Measurements from ENCODE around the gene RPRD2. TPM values are rescaled to one million over a fixed set of nuclear protein-coding genes. Genes with fewer than 3 reads are reported as not detected.
"Not testable (repeated sequence)": the region's sequence is repeated elsewhere in the genome, so short reads cannot be mapped to it uniquely, and the experiment has no call there.

RPRD2 gene
- 21.7 TPM for total RNA-seq
- long read RNA-seq, partial matches to known transcripts: 17 of 23 reads
- long read RNA-seq, other reads (novel, unspliced or antisense): 4 of 23 reads

DNA sequence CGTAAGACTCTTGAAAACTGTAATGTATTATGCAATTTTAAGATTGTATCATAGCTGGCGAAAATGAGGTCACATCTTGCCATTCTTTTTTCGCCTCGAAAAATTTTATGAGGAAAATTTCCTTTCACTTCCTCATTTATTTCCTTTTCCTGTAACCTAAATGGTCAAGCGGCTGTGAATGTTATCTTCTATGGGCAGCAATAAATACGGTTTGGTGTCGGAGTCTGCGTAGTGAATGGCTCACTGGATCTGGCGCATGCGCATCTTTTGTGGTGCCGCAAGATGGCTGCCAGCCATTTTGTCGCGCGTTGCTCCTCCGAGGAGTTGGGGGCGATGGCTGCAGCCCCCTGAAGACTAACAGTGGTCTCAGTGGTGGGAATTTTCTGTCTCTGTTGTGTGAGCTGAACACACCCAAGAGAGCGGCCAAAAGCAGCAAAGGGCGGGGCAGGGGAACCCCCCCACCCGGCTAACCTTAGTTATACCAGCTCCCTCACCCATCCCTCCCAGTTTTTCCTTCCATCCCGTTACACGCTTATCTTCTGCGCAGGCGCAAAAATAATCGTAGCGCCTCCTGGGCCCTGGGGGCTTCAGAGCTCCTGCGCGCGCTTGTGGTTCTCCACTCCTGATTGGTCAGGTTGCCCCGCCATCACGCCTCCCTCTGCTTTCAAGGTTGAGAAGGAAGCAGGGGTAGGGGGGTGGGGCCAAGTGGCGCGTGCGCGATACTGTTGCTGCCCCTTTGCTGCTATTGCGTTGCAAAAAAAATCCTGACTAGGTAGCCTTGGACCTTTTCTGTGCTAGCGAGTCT lies at the start of gene RPRD2:
RPRD2 (plus strand) TSS at position 722 of the 805 bp plus-strand sequence. CDS start 568 bp downstream, outside the sequence.
- peak; percentile 99 for DNase-seq (ENCODE audit: low spot score)

DNA sequence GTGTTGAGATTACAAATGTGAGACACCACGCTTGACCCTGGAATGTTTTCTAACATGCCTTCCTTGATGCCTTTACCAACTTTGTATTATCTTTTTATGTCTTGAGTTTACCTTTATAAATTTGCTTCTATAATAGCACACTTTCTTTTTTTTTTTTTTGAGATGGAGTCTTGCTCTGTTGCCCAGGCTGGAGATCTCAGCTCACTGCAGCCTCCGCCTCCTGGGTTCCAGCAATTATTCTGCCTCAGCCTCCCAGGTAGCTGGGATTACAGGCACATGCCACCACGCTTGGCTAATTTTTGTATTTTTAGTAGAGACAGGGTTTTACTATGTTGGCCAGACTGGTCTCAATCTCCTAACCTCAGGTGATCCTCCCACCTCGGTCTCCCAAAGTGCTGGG lies 49.3 kb upstream of the RPRD2 start:
- not testable (repeated sequence) for DNase-seq (ENCODE audit: low spot score)

DNA sequence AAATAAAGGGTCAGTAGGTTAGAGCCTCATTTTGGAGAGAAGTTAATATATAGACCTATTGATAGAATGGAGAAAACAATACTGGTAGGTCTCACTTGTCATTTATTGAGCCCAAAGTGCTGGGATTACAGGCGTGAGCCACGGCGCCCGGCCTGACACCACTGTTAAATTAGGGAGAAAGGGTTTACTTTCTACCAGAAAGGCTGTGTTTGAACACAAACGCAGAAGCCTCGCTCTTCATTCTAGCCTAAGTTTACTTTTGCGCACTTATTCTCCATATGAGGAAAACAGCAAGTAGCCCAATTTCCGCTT lies 43.3 kb upstream of the RPRD2 start:
- peak; percentile 85 for DNase-seq (ENCODE audit: low spot score)

DNA sequence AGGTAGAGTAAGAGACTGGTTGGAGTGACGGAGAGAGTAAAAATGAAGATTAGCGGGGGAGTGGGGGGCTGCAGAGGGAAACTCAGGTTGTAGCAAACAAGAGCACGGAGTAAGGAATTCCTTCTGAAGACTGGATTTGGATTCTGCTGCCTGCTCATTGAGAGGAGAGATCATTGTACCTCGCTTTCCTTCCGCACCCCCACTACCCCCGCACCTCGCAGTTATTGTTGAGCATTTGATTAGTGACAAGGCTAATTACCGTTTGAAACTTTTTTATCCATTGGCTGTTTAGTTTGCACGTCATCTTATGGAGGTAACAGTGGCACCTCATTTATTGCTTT lies 42.2 kb upstream of the RPRD2 start:
- no peak for DNase-seq (ENCODE audit: low spot score)

DNA sequence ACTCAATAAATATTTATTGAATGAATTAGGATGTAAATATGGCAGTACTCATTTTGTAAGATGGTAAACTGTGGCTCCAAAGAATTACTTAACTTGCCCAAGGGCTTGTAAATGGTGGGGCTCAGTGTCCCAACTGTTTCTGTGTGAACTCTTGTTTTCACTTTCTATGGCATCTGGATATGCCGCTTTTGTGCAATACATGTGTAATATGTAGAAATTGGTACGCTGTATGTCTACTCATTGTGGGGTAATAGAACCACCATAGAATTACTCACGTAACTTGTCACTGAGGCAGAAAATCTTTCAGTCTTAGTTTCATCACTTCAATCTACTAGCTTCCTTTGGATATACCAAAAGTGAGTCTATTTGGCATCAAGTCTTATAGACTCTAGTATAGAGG lies 41.6 kb upstream of the RPRD2 start:
- DNase-seq (ENCODE audit: low spot score): no peak

DNA sequence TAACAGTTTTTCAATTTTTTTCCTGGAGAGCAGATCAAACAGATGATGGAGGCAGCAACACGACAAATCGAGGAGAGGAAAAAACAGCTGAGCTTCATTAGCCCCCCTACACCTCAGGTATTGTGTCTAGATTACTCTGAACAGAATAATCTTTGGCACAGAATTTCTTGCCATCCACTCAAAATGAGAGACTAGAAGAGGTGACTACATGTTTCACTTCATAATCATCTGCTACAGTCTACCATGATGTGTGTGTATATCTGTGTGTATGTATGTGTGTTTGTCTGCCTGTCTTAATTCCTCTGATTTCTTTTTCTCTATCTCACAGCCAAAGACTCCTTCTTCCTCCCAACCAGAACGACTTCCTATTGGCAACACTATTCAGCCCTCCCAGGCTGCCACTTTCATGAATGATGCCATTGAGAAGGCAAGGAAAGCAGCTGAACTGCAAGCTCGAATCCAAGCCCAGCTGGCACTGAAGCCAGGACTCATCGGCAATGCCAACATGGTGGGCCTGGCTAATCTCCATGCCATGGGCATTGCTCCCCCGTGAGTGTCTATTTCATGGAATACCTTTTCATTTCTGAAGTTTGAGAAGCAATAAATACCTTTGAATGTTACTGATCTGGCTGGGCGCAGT lies 31.2 kb upstream of the RPRD2 start:
- DNase-seq (ENCODE audit: low spot score): no peak

DNA sequence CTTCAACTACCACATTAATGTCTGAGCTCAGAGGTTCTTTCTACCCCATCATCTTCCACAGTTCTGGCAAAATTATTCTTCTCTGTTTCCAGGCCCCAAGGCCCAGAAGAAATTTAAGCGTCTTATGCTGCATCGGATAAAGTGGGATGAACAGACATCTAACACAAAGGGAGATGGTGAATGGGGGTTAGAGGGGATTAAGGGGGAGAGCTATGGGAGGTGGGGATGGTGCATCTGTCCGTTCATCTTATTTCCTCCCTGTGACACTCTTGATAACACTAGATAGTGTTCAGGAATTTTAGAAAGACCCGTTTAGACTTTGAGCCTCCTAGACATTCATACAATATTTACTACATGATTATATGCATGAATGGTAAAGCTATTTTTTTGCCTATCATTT lies 17.6 kb upstream of the RPRD2 start:
- DNase-seq (ENCODE audit: low spot score): no peak

DNA sequence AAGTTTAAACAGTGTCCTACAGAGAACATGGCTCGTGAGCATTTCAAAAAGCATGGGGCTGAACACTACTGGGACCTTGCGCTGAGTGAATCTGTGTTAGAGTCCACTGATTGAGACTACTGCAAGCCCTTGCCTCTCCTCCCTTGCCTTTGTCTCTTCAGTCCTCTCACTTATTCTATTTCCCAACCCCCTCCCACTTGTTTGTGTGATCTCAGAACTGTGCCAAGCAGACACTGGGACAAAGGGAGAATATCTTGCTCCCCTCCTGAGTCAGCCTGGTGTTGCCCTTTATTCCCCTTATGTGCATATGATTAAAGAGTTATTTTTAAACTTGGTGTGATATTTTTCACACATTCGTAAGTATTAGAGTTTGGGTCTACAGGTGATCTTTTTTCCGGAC lies 11.1 kb upstream of the RPRD2 start:
- no peak for DNase-seq (ENCODE audit: low spot score)

DNA sequence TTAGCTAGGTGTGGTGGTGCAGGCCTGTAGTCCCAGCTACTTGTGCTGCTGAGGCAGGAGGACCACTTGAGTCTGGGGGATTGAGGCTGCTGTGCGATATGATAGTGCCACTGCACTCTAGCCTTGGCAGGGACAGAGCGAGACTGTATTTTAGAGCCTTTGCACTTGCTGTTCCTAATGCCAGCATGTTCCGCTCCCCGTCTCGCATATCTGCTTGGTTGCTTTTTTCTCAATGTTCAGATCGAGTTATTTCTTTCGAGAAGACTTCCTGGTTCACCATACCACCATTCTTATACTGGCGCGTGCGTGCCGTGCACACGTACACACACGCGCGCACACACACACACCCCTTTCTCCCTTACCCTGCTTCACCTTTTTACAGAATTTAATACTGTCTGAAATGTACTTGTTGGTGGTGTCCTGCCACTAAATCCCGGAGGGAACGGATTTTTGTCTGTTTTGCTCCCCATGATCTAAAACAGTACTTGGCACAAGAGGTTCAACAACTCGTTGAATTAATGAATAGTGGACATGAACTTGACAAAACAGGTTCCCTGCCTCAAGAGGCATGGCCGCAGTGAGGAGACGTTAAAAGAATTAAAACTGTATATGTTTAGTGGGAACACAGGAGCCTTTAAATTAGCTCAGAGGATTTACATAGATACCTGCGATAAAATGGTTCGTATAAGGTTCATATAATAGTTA lies 1.1 kb upstream of the RPRD2 start:
- no peak for DNase-seq (ENCODE audit: low spot score)

DNA sequence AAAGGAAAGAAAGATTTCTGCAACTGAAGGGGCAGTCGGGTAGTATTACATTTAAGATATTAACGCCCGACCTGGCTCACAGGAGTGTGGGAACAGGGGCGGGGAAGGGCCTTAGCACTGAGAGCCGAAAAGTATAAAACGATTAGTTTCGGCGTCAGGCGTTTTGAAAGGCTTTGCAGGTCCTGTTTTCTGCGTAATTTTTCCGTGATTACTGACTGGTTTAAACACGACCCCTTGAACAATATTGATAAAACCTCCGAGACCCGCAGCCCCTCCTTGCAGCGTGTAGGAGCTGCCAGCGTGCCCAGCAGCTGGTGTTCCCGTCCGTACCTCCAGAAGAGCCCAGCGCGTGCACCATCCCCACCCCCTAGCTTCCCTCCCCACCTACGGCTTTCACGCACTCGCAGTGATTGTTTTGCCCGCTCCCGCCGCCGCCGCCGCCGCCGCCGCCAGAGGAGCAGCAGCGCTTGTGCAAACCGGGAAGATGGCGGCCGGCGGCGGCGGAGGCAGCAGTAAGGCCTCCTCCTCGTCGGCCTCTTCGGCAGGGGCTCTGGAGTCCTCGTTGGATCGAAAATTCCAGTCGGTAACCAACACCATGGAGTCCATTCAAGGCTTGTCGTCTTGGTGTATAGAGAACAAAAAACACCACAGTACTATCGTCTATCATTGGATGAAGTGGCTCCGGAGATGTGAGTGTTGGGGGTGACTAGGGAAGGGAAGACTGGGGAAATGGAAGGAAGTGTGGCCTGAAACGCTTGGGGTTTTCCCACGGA lies 470 bp downstream of the RPRD2 start:
- peak; percentile 94 for DNase-seq (ENCODE audit: low spot score)

DNA sequence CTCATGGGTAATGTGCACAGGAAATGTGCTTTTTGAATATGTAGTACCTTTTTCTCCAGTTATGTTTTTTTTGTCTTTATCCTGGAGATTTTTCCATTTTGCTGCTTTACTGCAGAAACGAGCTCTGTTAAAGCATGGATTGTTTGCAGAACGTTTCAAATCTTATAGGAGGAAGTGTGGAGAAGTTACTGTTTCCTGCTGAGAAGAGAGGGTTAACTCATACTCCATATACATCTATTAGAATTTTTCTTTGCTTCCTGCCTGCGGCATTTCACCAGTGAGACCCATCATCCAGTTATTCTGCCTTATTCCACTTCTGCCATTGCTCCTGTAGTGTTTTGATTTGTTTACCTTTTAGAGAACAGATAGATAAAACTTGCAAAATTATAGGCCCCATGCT lies 2.0 kb downstream of the RPRD2 start:
- DNase-seq (ENCODE audit: low spot score): no peak

DNA sequence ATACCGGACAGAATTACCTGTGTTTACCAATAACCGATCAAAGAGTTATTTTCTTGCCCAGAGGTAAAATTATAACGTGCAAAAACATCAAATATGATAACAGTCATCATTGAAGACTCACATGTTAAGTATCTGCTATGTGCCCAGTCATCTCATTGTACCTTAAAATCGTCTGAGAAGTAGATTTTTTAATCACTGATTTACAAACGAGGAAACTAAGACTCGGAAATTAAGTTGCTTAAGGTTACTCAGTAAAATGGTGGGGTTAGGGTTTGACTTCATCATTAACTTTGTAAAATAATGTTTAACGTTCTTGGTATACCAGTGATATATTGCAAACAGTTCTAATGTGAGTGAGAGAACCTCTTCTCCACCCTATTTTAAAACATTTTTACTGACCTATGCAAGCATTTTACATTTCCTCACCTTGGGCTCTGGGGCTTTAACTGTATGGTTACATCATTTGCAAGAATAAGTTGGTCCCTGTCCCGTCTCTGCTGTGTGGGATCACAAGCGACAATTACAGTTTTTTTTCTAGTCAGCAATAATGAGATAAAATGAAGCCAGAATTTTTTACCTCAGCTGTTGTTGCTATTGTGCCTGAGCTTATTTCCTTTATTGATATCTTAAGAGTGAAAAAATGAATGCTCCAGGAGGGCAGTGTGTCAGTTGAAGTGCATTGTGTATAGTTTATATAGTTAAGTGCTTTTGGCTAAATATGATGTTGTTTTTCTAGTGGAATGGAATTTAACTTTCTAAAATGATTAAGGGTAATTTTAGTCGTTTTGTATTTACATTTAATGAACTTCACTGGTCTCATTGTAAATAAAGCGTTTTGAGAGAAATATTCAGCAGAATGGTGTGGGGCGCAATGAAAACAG lies 2.7 kb downstream of the RPRD2 start:
- DNase-seq (ENCODE audit: low spot score): no peak

DNA sequence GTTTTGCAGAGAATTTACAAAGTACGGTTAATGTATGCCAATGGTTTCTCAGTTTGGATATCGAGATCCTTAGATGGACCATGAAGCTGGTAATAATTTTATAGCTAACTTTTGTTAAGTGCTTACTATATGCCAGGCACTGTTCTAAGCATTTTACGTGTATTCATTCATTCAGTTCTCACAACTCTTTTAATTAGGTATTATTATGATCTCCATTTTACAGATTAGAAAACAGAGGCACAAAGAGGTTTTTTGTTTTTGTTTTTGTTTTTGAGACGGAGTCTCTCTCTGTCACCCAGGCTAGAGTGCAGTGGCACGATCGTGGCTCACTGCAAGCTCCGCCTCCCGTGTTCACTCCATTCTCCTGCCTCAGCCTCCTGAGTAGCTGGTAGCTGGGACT lies 7.2 kb downstream of the RPRD2 start:
- DNase-seq (ENCODE audit: low spot score): no peak

DNA sequence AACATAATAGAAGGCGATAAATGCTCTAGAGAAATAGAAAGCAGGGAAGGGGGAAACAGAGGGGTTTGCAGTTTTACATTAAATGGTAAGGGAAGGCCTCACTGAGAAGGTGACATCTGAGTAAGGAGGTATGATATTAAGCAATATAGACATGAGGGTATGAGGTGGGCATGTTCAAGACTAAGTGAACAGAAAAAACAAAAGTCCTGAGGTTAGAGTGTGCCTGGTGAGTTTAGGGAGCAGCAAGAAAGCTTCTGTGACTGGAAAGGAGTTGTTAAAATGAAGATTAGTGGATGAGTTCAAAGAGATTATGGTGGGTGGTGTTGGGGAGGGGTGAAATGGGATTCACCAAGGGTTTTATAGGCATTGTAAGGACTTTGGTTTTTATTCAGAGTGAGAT lies 8.6 kb downstream of the RPRD2 start:
- no peak for DNase-seq (ENCODE audit: low spot score)

DNA sequence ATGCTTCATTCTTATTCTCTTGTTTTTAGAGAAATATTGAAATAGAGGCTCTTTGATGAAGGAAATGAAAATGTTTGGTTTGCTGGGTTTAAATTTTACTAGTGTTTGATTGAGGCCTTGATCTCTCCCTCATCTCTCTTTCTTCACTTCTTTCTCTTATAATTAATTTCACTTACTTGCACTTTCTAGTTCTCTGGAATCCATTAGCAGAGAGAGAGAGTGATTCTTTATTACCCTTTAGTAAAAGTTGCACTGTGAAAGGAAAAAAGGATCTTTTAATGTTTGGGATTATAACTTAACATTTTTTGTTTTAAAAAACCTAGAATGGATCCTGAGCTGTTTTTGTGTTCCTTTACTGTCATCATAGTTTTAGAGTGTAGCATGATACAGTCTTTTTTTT lies 12.2 kb downstream of the RPRD2 start:
- no peak for DNase-seq (ENCODE audit: low spot score)

DNA sequence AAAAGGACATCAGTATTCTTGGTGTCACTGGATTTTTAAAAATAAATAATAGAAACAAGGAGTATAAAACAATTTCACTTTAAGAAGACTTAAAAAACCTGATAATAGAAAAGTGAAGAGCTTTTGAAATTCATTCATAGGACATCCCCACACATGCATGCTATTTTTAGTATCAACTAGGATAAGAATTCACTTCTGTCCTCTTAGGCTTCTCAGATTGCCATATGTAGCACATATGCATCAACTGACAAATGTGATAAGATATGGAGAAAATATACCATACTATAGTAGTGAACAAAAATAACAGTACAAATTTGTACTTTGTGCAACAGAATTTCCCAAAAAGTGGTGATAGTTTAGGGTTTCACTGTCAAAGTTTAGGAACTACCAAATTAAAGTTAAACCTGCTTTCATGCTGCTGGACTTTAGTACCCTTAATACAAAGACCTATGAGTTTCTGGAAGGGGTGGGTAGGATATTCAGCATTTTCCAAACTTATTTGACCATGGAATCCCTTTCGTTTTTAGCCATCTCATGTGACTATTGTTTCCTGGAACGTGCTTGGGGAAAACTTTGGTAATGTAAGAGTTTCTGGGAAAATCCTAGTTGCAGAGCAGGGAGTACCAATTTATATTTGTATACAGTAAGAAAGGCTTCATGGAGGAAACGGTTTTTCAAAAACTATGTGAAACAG lies 19.8 kb downstream of the RPRD2 start:
- no peak for DNase-seq (ENCODE audit: low spot score)

DNA sequence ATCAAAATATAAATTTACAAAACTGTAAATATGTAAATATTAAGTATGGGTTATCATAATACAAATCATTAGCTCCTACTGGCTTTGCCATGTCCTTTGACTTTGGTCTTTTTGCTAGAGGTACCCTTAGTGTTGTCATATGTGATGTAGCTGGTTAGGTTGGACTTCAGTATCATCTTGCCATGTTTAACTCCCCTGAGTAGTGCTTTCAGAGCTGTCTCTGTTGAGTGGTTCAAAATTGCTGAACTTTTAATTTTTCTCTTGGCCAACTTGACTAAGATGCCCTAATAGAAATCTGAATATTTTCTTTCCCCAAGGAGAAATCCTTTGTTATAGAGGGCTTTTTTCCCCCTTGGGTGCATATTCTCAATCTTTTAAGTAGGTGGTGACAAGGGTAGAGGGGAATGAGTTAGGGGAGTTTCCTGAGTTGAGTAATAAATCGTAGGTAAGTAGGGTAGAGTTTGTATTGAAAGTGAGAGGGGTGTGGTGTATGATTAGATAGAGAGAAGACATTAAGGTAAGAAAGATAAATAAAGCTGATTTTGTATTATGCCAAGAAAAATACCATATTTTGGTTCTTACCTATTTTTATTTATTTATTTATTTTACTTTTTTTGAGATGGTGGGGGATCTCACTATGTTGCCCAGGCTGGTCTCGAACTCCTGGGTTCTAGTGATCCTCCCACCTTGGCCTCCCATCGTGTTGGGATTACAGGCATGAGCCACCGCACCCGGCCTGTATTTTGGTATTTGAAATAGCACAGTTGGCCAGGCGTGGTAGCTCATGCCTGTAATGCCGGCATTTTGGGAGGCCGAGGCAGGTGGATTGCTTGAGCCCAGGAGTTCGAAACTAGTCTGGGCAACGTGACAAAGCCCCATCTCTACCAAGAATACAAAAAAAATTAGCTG lies 21.8 kb downstream of the RPRD2 start:
- DNase-seq (ENCODE audit: low spot score): no peak

DNA sequence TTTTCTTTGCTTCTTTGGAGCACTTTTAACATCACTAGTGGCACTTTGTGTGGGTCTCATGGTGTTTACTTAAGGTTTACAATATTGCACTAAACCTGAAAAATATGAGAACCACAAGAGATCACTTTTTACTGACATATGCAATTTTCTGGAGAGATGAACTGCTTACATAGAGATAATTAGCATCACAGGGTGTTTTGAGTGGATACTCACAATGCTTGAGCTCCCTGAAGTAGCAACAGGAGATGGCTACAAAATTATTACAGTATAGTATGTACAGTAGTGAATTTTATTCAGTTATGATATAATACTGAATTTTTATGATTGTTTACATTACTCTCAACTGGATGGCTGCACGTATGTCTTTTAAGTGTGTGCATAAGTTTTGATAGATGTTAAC lies 22.6 kb downstream of the RPRD2 start:
- DNase-seq (ENCODE audit: low spot score): no peak

DNA sequence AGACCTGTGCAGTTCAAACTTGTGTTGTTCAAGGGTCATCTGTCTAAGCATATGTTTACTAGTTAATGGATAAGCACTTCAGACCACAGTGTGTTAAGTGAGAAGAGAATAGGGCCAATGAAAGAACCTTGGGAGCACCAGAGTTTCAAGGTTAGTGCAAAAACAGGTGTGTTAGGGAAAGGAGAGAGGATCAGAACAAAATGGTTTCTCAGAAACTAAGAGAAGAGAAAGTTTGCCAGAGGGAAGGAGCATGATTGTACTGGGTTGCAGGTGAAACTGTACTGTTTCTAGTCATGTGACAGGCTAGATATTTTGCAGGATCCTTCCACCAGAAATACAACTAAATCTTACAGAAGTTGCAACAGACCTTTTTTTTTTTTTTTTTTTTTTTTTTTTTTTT lies 23.3 kb downstream of the RPRD2 start:
- DNase-seq (ENCODE audit: low spot score): no peak

Data from mesenteric fat pad (tissue), 1 donor.